ENCODE measurements around the gene JAGN1.
"Not testable (repeated sequence)": the region's sequence is repeated elsewhere in the genome, so short reads cannot be mapped to it uniquely, and the experiment has no call there.

The JAGN1 gene

DNA sequence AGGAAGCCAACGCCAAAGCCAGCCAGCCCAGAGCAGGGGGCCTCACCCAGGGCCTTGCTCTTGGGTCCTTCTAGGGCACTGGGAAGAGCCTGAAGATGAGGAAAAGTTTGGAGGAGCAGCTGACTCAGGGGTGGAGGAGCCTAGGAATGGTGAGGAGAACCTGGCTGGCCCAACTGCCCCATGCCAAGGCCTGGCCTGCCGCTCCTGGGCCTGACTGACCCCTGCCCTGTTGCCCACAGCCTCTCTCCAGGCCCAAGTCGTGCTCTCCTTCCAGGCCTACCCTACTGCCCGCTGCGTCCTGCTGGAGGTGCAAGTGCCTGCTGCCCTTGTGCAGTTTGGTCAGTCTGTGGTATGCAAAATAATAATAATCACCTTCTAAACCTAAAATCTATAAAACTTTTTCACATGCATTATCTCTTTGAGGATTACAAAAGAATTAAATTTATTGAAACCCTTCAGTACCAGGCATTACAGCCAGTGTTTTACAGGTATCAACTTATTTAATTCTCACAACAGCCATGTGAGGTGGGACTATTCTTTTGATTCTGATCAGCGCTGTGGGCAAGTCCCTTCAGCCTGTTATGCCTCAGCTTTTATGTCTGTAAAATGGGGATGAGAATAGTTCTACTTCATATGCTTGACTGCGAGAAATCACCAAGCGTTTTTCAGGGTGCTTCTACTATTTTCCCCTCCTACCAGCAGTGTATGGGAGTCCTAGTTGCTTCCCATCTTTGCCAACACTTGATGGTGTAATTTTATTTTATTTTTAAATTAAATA, 28.0 kb downstream of the JAGN1 start:
- no peak for DNase-seq (ENCODE audit: low read depth)

DNA sequence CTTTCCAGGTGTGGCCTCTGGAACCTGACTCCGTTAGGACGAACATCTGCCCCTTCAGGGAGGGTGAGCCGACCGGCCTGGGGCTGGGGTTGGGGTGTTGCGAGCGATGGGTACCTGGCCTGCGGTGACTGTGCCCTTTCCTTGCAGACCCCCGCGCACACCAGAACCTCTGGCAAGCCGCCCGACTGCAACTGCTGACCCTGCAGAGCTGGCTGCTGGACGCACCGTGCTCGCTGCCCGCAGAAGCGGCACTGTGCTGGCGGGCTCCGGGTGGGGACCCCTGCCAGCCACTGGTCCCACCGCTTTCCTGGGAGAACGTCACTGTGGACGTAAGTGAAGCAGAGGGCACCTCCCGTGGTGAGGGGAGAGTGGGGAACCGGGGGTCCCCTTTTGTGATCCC, 37.7 kb downstream of the JAGN1 start:
- no peak for DNase-seq (ENCODE audit: low read depth)

DNA sequence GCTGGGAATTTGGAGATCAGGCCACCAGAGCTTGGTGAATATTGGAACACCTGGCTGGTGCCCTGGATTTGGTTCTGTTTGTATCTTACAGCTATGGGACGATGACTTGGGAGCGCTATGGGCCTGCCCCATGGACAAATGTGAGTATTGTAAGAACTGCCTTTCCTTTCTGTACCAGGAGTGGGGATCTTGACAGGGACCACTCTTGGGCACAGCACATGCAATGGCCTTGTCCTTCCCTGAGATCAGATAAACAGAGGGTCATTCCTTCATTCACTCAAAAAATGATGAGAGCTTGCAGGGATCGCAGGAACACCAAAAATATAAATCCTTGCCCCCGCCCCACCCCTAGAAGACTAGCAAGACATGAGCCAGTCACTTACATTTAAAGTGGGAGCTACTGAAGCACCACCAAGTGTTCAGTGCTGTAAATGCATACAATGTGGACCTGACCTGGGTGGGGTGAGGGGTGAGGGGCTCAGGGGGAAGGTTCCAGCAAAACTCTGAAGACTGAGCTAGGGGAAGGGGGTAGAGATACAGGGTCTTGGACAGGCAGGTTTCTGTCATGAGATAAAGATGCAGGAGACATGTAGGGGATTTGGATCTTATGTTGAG, 40.5 kb downstream of the JAGN1 start:
- no peak for DNase-seq (ENCODE audit: low read depth)

DNA sequence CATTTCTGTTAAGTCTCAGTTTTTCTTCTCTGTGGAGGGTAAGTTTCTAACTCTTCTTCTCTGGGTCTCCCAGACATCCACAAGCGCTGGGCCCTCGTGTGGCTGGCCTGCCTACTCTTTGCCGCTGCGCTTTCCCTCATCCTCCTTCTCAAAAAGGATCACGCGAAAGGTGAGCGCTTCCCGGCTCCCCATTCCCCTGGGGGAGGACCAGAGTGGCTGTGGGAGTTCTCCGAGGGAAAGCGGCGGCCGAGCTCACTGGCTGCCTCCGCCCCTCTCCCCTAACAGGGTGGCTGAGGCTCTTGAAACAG, 42.1 kb downstream of the JAGN1 start:
- no peak for DNase-seq (ENCODE audit: low read depth)

DNA sequence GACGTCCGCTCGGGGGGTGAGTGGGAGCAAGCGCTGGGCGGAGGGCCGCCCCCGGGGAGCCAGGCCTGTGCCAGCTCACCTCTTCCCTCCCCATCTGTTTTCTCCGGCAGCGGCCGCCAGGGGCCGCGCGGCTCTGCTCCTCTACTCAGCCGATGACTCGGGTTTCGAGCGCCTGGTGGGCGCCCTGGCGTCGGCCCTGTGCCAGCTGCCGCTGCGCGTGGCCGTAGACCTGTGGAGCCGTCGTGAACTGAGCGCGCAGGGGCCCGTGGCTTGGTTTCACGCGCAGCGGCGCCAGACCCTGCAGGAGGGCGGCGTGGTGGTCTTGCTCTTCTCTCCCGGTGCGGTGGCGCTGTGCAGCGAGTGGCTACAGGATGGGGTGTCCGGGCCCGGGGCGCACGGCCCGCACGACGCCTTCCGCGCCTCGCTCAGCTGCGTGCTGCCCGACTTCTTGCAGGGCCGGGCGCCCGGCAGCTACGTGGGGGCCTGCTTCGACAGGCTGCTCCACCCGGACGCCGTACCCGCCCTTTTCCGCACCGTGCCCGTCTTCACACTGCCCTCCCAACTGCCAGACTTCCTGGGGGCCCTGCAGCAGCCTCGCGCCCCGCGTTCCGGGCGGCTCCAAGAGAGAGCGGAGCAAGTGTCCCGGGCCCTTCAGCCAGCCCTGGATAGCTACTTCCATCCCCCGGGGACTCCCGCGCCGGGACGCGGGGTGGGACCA, 42.6 kb downstream of the JAGN1 start:
- no peak for DNase-seq (ENCODE audit: low read depth)

DNA sequence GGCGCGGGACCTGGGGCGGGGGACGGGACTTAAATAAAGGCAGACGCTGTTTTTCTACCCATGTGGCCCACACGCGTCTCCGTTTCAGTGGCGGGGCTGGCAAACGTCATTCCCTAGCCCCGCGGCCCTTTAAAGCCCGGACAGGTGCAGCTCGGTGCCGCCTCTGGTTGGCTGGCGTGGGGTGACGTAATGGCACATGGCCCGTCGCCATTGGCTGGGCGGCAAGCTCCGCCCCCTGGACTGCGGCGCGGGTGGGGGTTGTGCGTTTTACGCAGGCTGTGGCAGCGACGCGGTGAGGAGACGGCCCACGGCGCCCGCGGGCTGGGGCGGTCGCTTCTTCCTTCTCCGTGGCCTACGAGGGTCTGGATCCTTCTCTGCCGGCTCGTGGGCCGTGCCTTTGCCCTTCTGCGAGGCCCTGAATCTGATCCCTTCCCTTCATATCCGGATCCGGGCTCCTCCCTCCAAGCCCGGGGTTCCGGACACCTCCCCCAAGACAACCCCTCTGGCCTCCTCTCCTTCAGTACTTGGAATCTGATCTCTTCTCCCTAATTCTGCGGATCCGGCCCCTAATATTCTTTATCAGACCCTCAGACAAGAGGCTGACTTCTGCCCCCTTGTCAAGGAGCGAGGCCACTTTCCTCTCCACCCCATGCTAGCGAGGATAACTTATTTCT, 43.3 kb downstream of the JAGN1 start, which contains the start of gene CRELD1:
CRELD1 (plus strand) TSS at position 274 of the 674 bp plus-strand sequence. CDS start 605 bp downstream, outside the sequence.
- DNase-seq (ENCODE audit: low read depth), result peak; percentile 70

DNA sequence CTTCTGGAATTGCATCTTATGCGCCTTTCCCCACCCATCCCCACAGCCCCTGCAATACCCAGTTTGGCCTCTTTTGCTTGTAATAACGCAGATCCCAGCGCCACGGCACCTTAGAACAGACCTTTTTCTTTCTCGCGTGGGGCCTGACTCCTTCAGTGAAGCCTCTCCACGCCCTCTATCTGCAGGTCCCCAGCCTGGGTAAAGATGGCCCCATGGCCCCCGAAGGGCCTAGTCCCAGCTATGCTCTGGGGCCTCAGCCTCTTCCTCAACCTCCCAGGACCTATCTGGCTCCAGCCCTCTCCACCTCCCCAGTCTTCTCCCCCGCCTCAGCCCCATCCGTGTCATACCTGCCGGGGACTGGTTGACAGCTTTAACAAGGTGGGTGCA, 43.8 kb downstream of the JAGN1 start:
- DNase-seq (ENCODE audit: low read depth), result no peak

DNA sequence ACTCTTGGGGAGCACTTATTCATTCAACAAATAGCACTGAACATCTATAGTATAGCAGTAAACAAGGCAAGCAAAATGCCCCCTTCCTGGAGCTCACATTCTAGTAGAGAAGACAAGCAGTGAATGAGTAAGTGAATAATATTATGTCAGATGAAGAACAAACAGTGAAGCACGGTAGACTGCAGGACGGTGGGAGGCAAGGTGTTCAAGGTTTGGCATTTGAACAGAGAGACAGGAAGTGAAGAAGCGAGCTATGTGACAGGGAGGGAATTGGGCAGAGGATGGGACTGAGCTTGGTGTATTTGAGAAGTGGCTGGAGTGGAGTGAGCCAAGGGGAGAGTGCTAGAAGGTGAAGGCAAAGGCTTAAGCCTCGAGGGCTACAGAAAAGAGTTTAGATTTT, 44.6 kb downstream of the JAGN1 start:
- DNase-seq (ENCODE audit: low read depth), result no peak

DNA sequence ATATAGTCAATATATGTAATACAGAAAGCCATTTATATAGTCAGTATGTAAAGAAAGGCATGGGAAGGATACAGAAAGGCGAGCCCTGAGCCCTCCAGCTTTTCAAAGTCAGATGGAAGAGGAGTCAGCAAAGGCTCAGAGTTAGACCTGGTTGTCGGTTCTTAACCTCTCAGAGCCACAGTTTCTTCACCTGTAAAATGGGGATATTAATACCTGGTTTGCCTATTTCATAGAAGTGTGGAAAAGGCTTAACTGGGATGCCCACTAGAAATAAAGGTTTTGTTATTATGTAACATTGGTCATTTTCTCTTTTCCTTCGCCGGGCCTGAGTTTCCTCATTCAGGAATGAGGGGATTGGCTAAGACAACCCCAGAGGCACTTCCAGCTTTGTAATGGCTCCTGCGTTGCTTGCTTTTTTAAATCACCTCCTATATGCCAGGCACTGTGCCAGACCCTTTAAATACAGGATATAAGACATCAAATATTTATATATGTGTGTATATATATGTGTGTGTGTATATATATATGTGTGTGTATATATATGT, 45.6 kb downstream of the JAGN1 start:
- no peak for DNase-seq (ENCODE audit: low read depth)

DNA sequence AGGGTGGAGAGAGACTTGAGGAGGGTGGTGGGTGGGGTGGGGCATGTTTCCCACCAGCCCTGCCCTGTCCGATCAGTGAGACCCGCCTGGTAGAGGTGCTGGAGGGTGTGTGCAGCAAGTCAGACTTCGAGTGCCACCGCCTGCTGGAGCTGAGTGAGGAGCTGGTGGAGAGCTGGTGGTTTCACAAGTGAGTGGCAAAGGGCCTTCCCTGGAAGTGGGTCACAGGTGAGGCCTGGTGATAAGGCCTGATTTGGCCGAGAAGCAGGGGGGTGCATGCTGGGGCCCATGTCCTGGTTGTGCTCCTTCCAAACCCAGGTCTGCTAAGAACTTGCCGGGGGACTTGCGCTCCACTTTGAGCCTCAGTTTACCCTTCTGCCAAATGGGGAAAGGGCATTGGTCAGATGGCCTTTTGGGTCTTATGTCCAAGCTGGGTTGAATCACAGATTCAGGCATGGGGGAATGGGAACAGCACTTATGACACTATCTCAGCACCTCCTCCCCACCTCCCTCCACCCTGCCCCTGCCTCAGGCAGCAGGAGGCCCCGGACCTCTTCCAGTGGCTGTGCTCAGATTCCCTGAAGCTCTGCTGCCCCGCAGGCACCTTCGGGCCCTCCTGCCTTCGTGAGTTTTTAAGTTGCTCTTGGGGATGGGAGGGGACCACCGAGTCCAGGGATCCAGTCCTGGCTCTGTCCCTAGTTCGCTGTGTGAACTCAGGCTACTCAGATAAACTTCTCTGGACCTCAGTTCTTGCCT, 47.3 kb downstream of the JAGN1 start:
- no peak for DNase-seq (ENCODE audit: low read depth)

DNA sequence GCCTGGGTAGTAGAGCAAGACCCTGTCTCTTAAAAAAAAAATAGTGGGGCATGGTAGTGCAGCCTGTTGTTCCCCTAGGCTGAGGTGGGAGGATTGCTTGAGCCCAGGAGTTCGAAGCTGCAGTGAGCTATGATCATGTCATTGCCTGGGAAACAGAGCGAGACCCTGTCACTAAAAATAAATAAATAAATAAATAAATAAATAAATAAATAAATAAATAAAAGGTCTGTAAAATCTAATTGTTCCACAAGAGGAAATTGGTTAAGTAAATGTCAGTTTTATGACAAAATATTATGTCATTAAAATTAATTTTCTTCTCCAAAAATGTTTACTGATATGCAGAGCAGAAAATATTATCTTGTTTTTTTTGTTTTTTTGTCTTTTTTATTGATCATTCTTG, 48.6 kb downstream of the JAGN1 start:
- DNase-seq (ENCODE audit: low read depth), result no peak

DNA sequence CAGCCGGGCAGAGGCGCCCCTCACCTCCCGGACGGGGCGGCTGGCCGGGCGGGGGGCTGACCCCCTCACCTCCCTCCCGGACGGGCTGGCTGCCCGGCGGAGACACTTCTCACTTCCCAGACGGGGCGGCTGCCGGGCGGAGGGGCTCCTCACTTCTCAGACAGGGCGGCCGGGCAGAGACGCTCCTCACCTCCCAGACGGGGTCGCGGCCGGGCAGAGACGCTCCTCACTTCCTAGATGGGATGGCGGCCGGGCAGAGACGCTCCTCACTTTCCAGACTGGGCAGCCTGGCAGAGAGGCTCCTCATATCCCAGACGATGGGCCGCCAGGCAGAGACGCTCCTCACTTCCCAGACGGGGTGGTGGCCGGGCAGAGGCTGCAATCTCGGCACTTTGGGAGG, 49.5 kb downstream of the JAGN1 start:
- DNase-seq (ENCODE audit: low read depth), result not testable (repeated sequence)

DNA sequence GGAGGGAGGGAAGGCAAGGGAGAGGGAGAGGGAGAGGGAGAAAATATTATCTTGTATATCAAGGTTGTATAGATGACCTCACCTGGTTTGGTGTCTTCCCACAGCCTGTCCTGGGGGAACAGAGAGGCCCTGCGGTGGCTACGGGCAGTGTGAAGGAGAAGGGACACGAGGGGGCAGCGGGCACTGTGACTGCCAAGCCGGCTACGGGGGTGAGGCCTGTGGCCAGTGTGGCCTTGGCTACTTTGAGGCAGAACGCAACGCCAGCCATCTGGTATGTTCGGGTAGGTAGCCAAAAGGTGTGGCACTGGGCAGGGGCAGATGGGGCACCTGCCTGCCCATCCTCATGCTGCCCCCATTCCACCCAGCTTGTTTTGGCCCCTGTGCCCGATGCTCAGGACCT, 50.3 kb downstream of the JAGN1 start:
- no peak for DNase-seq (ENCODE audit: low read depth)

DNA sequence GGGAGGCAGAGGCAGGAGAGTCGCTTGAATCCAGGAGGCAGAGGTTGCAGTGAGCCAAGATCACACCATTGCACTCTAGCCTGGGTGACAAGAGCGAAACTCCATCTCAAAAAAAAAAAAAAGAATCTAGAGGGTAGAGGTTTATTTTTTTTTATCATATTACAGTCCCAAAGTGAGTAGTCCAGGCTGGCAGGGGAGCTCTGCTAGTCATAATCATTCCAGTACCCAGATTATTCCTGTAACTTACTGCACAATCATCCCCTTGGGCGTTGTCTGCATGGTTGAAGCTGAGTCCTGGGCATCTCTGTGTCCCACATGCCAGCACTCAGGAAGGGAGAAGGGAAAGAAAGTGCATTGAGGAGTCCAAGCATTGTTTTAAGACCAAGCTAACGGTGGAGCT, 51.8 kb downstream of the JAGN1 start:
- DNase-seq (ENCODE audit: low read depth), result no peak

DNA sequence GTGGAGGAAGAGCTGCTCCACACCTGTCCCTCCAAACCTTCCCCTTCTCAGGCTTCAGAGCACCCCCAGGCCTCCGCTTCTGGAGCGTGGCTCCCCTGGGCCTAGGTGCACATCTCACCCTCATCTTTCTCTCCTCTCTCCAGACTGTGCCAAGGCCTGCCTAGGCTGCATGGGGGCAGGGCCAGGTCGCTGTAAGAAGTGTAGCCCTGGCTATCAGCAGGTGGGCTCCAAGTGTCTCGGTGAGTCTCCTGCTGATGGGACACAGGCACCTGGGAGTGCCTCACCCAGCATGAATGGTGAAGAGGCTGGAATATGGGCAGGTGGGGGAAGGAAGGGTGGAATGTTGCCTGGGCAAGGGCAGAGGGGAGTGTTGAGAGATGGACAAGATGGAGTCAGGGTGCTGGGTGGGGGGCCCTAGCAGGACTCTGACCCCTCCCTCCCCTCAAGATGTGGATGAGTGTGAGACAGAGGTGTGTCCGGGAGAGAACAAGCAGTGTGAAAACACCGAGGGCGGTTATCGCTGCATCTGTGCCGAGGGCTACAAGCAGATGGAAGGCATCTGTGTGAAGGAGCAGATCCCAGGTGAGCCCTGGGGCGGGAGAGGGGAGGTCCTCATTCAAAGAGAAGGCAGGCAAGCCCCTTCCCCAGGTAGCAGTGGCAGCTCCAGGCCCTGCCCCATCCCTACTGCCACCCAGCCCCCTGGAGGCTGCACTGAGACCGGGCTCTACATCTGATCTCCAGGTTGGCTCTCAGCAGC, 52.7 kb downstream of the JAGN1 start:
- DNase-seq (ENCODE audit: low read depth), result no peak

Measured in stromal cell of bone marrow (primary cell).